NCI-H345 treated with DMSO at 0.1 percent for 48 hours (cell line): Measurements from ENCODE around the gene ABL1.

Source experiments
- DNase-seq: peaks from one replicate; lab custom pipeline; 2025; ENCODE audit not compliant: unreplicated experiment; lab: John Stamatoyannopoulos, UW

ABL1 gene

GRCh38 chr9:130870491-130871381, 35.7 kb downstream of the ABL1 start:
- no peak for DNase-seq

DNA sequence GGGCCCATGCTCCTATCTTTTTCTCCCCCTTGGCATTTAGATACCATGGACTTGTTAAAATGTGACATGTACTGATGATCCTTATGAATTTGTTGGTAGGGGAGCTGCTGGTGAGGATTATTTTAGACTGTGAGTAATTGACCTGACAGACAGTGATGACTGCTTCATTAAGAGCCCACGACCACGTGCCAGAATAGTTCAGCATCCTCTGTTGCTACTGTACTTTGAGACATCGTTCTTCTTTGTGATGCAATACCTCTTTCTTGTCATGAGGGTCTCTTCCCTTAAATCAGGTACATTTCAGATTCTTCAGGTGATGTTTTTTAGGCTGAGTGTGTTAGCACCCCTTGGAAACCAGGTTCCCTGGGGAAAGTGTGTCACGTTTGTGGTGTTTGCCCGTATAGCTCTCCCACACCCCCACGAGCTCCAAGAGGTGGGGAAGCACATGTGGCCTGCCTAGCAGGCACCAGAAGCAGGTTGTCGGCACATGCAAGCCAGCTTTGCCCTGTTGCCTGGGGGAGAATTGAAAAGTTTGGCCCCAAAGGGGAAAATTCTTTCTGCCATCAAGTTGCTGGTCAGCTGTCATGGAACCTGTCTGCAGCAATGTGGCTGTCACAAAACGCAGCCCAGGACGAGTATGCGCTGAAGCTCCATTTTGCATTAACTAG, 36.5 kb downstream of the ABL1 start:
- no peak for DNase-seq

GRCh38 chr9:130872093-130872492, 37.0 kb downstream of the ABL1 start:
- DNase-seq, result no peak

DNA sequence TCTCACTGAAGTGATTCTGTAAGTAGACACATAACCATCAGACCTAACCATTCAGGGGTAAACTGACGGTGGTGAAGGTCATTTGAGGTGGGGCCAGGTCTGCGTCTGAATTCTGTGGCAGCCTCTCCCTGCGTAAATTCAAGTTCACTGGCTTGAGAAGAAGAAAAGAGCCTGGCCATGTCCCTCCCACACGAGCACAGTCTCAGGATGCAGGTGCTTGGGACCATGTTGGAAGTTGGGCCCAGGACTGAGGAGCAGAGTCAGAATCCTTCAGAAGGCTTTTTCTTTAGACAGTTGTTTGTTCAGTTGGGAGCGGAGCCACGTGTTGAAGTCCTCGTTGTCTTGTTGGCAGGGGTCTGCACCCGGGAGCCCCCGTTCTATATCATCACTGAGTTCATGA, 37.5 kb downstream of the ABL1 start:
- DNase-seq, result no peak

GRCh38 chr9:130872912-130873503, 38.0 kb downstream of the ABL1 start:
- DNase-seq, result no peak

GRCh38 chr9:130873966-130874365, 38.9 kb downstream of the ABL1 start:
- no peak for DNase-seq

DNA sequence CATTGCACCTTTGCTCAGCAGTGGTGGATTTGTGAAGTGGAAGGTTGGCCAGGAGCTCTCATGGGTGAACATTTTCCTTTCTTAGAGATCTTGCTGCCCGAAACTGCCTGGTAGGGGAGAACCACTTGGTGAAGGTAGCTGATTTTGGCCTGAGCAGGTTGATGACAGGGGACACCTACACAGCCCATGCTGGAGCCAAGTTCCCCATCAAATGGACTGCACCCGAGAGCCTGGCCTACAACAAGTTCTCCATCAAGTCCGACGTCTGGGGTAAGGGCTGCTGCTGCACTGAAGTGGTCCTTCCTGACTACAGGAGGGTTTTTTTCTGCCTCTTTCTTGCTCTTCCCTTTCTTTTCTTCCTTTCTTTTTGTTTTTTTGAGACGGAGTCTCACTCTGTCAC, 39.7 kb downstream of the ABL1 start:
- DNase-seq, result no peak

GRCh38 chr9:130877300-130877699, 42.2 kb downstream of the ABL1 start:
- no peak for DNase-seq

GRCh38 chr9:130878295-130878694, 43.2 kb downstream of the ABL1 start:
- no peak for DNase-seq

GRCh38 chr9:130879863-130880411, 44.9 kb downstream of the ABL1 start:
- DNase-seq, result no peak

DNA sequence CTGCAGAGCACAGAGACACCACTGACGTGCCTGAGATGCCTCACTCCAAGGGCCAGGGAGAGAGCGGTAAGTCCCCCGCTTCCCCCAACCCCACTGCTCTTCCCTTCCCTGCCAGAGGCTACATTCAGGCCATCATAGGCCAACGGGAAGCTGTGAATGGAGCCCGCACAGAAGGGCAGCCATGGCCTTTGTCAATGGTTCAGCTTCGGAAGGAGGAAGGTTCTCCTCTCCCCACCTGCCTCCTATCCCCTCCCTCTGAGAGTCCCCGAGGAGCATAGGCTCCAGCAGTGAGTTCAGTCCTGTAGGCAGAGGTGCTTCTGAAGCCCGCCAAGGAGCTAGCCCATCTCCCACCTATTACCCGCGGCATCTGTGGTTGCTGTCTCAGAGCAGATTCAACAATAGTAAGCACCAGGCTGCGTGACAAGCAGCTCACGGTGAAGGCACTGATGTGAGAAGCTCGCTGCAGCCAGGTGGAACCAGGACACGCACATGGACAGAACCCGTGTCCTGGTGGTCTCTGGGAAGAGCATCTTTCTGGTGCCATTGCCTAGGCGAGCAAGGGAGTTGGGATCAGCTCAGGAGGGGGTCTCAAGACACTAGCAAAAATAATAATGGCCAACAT, 45.7 kb downstream of the ABL1 start:
- DNase-seq, result no peak

DNA sequence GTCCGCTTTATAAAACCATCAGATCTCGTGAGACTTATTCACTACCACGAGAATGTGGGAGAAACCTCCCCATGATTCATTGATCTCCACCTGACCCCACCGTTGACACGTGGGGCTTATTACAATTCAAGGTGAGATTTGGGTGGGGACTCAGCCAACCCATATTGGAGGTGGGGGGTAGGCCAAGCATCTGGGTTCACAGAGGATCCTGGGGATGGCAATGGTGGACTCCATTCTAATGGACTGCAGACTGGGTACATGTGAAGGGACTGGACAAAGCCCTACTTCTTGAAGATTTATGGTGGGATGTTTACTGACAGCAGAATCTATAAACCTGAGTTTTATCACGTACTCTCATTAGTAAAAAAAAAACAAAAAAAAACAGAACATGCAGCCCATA, 46.5 kb downstream of the ABL1 start:
- DNase-seq, result no peak

DNA sequence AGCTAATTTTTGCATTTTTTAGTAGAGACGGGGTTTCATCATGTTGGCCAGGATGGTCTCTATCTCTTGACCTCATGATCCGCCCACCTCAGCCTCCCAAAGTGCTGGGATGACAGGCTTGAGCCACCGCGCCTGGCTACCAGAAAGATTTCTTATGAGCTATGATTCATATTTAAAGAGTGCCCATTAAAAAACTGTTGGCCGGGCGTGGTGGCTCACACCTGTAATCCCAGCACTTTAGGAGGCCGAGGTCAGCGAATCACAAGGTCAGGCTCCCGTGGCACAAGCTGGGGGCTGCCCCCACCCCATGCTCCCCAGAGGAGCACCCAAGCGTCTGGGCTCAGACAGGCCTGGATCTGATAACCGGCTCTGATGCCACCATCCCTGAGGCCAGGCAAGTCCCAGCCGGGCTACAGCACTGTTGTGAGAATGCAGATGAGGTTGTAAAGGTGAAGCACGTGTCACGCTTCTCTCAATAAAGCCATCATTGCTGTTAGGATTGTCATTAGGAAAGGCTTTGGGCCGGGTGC, 47.7 kb downstream of the ABL1 start:
- no peak for DNase-seq

GRCh38 chr9:130883479-130883878, 48.4 kb downstream of the ABL1 start:
- DNase-seq, result no peak

- no peak for DNase-seq
Measured at GRCh38 chr9:130884111-130884531, 49.1 kb downstream of the ABL1 start.

- DNase-seq, result no peak
Measured at GRCh38 chr9:130884542-130885483, 49.8 kb downstream of the ABL1 start.

DNA sequence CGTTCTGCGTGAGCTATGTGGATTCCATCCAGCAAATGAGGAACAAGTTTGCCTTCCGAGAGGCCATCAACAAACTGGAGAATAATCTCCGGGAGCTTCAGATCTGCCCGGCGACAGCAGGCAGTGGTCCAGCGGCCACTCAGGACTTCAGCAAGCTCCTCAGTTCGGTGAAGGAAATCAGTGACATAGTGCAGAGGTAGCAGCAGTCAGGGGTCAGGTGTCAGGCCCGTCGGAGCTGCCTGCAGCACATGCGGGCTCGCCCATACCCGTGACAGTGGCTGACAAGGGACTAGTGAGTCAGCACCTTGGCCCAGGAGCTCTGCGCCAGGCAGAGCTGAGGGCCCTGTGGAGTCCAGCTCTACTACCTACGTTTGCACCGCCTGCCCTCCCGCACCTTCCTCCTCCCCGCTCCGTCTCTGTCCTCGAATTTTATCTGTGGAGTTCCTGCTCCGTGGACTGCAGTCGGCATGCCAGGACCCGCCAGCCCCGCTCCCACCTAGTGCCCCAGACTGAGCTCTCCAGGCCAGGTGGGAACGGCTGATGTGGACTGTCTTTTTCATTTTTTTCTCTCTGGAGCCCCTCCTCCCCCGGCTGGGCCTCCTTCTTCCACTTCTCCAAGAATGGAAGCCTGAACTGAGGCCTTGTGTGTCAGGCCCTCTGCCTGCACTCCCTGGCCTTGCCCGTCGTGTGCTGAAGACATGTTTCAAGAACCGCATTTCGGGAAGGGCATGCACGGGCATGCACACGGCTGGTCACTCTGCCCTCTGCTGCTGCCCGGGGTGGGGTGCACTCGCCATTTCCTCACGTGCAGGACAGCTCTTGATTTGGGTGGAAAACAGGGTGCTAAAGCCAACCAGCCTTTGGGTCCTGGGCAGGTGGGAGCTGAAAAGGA, 50.7 kb downstream of the ABL1 start:
- no peak for DNase-seq

DNA sequence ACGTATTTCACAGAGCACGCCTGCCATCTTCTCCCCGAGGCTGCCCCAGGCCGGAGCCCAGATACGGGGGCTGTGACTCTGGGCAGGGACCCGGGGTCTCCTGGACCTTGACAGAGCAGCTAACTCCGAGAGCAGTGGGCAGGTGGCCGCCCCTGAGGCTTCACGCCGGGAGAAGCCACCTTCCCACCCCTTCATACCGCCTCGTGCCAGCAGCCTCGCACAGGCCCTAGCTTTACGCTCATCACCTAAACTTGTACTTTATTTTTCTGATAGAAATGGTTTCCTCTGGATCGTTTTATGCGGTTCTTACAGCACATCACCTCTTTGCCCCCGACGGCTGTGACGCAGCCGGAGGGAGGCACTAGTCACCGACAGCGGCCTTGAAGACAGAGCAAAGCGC, 51.9 kb downstream of the ABL1 start:
- no peak for DNase-seq
